Left ventricle myocardium inferior (tissue), 1 donor: ENCODE results near the gene STOML1. TPM values are rescaled to one million over a fixed set of nuclear protein-coding genes. Genes with fewer than 3 reads are reported as not detected.

Experiments
- DNase-seq: peaks from one replicate; pipeline ENCODE4 v3.0.0-alpha.2; 2020
- H3K27ac ChIP-seq: fragments of 200-600 bp; replicated peaks from 2 replicates; pipeline ENCODE4 v1.8.0; 2021
- H3K27me3 ChIP-seq: fragments of 200-600 bp; 2 replicates; pipeline ENCODE4 v1.8.0; 2021; ENCODE audit warnings: low read depth
- H3K36me3 ChIP-seq: fragments of 200-600 bp; 2 replicates; pipeline ENCODE4 v1.8.0; 2021
- H3K4me1 ChIP-seq: fragments of 200-600 bp; 2 replicates; pipeline ENCODE4 v1.8.0; 2021
- H3K4me3 ChIP-seq: fragments of 200-600 bp; 2 replicates; pipeline ENCODE4 v1.8.0; 2021; ENCODE audit warnings: mild to moderate bottlenecking, moderate library complexity
- H3K9me3 ChIP-seq: fragments of 200-600 bp; replicated peaks from 2 replicates; pipeline ENCODE4 v1.8.0; 2021
- CTCF ChIP-seq: fragments of 200-600 bp; IDR thresholded peaks from 2 replicates; pipeline ENCODE4 v1.8.0; 2021; ENCODE audit warnings: antibody characterized with exemption, mild to moderate bottlenecking, borderline replicate concordance
- intact Hi-C: fragments of 100-400 bp; cut with micrococcal nuclease; formaldehyde crosslinking; loops from one replicate; pipeline ENCODE4 v1.11.0; 2022
- total RNA-seq: library from RNA; stranded (reverse); fragmentation: NEBNext Ultra II Directional; extraction: Animal tissue kit (Norgen Biotek cat#: 25700); gene quantifications from one replicate; pipeline ENCODE4 v1.2.1, GENCODE V29; 2021
- donor health status: DM: no; HTN: yes; CAD: no; lungs with severe emphysema.

Gene STOML1
- total RNA-seq, 1 donor from 2014 or later = 26.1 TPM

- peak; percentile 62 for DNase-seq
- intact Hi-C loops = no loop called here
- H3K36me3 ChIP-seq = peaks cover 1% of the 10 kb centered on the region
- no peaks in the 10 kb centered on the region for H3K27me3 ChIP-seq
- peaks cover 95% of the 10 kb centered on the region for H3K4me1 ChIP-seq
- H3K9me3 ChIP-seq = no peaks in the 10 kb centered on the region
- TF ChIP-seq CTCF = no peak
- peak overlapping the region; percentile 87 for H3K27ac ChIP-seq
- peak overlapping the region; percentile 17 for H3K4me3 ChIP-seq
Measured at GRCh38 chr15:74011610-74012009, 19.5 kb upstream of the STOML1 start.

- intact Hi-C loops = no loop called here
- no peak for TF ChIP-seq CTCF
Measured at GRCh38 chr15:74010929-74011540, 18.9 kb upstream of the STOML1 start.

GRCh38 chr15:74008901-74009300 lies 16.8 kb upstream of the STOML1 start:
- peaks cover 92% of the 10 kb centered on the region for H3K4me1 ChIP-seq
- peaks cover 20% of the 10 kb centered on the region for H3K36me3 ChIP-seq
- intact Hi-C loops = no loop called here
- TF ChIP-seq CTCF = no peak
- DNase-seq = no peak
- no peaks in the 10 kb centered on the region for H3K9me3 ChIP-seq
- H3K4me3 ChIP-seq = no peak overlapping the region
- H3K27me3 ChIP-seq = no peaks in the 10 kb centered on the region
- peak overlapping the region; percentile 87 for H3K27ac ChIP-seq

More at GRCh38 chr15:74010929-74011540, 18.9 kb upstream of the STOML1 start:
- no peak for DNase-seq
- H3K4me1 ChIP-seq = peaks cover 97% of the 10 kb centered on the region
- H3K27ac ChIP-seq = peak overlapping the region; percentile 87
- H3K36me3 ChIP-seq = peaks cover 5% of the 10 kb centered on the region
- peak overlapping the region; percentile 17 for H3K4me3 ChIP-seq
- no peaks in the 10 kb centered on the region for H3K9me3 ChIP-seq
- no peaks in the 10 kb centered on the region for H3K27me3 ChIP-seq

- H3K4me3 ChIP-seq = no peak overlapping the region
- H3K27ac ChIP-seq = peak overlapping the region; percentile 67
- H3K27me3 ChIP-seq = no peaks in the 10 kb centered on the region
- DNase-seq = no peak
- H3K36me3 ChIP-seq = peaks cover 28% of the 10 kb centered on the region
- intact Hi-C loops = no loop called here
- H3K4me1 ChIP-seq = peaks cover 82% of the 10 kb centered on the region
- no peaks in the 10 kb centered on the region for H3K9me3 ChIP-seq
- TF ChIP-seq CTCF = no peak
Measured at GRCh38 chr15:74007820-74008371, 15.8 kb upstream of the STOML1 start.

- peak; percentile 10 for TF ChIP-seq CTCF
- H3K9me3 ChIP-seq = no peaks in the 10 kb centered on the region
- H3K4me1 ChIP-seq = peaks cover 76% of the 10 kb centered on the region
- peak overlapping the region; percentile 67 for H3K27ac ChIP-seq
- H3K27me3 ChIP-seq = no peaks in the 10 kb centered on the region
- intact Hi-C loops = no loop called here
- peak overlapping the region; percentile 7 for H3K4me3 ChIP-seq
- no peak for DNase-seq
- peaks cover 33% of the 10 kb centered on the region for H3K36me3 ChIP-seq
Measured at GRCh38 chr15:74006774-74007639, 14.9 kb upstream of the STOML1 start.
